ENCODE data around the gene BMPR1B.
A peak's percentile ranks its signal among the peaks of the same experiment; 100 is the strongest.

Gene BMPR1B

DNA sequence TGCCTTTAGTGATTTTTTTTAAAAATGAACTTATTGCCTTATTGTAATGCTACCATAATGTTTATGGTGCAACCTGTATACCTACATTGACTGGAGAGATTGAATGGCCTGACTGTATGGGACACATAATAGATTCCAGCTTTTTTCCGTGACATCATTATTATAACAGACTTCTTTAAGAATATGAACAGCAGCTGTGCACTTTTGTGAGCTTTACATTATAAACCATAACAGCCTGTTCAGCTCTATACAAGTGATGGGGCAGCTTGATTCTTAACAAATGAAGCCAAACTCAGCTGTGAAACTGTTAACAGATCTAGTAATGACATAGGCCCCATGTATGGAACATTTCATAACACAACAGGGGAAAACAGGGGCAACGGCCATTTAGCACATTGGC is 187.0 kb downstream of the BMPR1B start:
- Histone ChIP-seq H3K4me3 (ENCODE audit: low read depth, low read length) (no peak overlapping the region), H3K36me3 (no peaks in the 10 kb centered on the region), H3K27ac (no peak overlapping the region), H3K9me3 (ENCODE audit: severe bottlenecking) (no peaks in the 10 kb centered on the region), H3K27me3 (ENCODE audit: insufficient read depth, low read depth, severe bottlenecking) (no peaks in the 10 kb centered on the region)
- TF ChIP-seq, protein P1, sequence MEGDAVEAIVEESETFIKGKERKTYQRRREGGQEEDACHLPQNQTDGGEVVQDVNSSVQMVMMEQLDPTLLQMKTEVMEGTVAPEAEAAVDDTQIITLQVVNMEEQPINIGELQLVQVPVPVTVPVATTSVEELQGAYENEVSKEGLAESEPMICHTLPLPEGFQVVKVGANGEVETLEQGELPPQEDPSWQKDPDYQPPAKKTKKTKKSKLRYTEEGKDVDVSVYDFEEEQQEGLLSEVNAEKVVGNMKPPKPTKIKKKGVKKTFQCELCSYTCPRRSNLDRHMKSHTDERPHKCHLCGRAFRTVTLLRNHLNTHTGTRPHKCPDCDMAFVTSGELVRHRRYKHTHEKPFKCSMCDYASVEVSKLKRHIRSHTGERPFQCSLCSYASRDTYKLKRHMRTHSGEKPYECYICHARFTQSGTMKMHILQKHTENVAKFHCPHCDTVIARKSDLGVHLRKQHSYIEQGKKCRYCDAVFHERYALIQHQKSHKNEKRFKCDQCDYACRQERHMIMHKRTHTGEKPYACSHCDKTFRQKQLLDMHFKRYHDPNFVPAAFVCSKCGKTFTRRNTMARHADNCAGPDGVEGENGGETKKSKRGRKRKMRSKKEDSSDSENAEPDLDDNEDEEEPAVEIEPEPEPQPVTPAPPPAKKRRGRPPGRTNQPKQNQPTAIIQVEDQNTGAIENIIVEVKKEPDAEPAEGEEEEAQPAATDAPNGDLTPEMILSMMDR (IDR thresholded peaks at IDR 0.05; ENCODE audit: low read depth, low read length), result no peak
- DNase-seq, result no peak

DNA sequence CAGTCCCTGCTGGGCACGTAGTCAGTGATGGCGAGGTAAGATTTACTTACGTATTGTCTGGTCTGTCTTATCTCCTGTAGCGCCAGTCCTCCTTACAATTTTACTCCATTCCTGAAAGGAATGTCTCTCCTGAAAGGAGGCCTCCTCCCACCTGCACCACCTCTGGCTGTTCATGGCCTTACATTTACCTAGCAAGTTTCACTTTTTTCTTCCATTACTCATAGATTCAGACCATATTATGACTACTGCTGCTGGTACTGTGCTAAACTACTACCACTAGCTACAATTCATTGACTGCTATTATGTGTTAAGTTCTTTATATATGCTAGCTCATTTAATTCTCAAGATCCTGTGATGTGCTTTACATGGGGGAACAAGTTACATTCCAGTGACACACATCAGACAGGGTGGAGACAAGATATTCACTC is 189.9 kb downstream of the BMPR1B start:
- TF ChIP-seq, protein P1 (IDR thresholded peaks at IDR 0.05; ENCODE audit: low read depth, low read length), result no peak
- Histone ChIP-seq H3K27me3 (ENCODE audit: insufficient read depth, low read depth, severe bottlenecking) (no peaks in the 10 kb centered on the region), H3K9me3 (ENCODE audit: severe bottlenecking) (no peaks in the 10 kb centered on the region), H3K4me3 (ENCODE audit: low read depth, low read length) (no peak overlapping the region), H3K27ac (no peak overlapping the region), H3K36me3 (no peaks in the 10 kb centered on the region)
- no peak for DNase-seq

DNA sequence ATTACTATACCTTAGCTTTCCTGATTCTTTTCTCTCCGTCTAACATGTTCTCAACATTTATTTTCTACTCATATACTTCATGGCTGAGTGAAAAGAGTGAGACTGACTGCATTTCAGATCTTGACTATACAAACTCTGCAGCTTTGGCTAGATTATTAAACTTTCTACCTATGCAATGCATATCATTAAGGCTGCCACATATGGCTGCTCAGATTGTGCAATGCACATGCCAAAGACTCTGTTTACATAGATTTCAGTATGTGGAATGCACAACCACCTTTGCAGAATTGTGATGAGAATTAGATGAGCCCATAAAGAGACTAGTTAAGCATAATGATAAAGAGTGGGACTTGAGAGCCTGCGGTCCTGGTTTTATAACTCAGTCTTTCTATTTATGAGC is 196.5 kb downstream of the BMPR1B start:
- DNase-seq, result no peak
- Histone ChIP-seq H3K36me3 (no peaks in the 10 kb centered on the region), H3K27ac (no peak overlapping the region), H3K27me3 (ENCODE audit: insufficient read depth, low read depth, severe bottlenecking) (no peaks in the 10 kb centered on the region), H3K4me3 (ENCODE audit: low read depth, low read length) (no peak overlapping the region), H3K9me3 (ENCODE audit: severe bottlenecking) (no peaks in the 10 kb centered on the region)
- TF ChIP-seq, protein P1 (IDR thresholded peaks at IDR 0.05; ENCODE audit: low read depth, low read length), result no peak

DNA sequence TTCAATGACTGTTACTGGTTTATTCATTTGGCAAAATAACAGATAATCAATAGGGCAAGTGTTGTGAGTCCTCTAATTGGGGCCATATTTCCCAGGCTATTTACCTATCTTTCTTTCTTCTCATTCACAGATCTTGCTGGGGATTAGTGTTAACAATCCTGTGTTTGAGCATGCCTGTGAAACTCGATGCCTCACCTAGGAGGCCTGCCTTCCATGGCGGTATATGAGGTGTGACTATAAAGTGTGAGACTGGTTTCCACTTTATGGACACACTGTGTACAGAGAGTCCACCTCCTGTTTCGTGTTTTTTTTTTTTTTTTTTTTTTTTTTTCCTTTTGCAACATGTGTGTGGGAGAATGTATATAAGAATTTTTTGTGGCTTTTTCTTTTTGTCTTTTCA is 199.3 kb downstream of the BMPR1B start:
- TF ChIP-seq, protein P1 (IDR thresholded peaks at IDR 0.05; ENCODE audit: low read depth, low read length), result no peak
- DNase-seq, result peak; percentile 20
- Histone ChIP-seq H3K36me3 (no peaks in the 10 kb centered on the region), H3K9me3 (ENCODE audit: severe bottlenecking) (no peaks in the 10 kb centered on the region), H3K4me3 (ENCODE audit: low read depth, low read length) (no peak overlapping the region), H3K27ac (no peak overlapping the region), H3K27me3 (ENCODE audit: insufficient read depth, low read depth, severe bottlenecking) (no peaks in the 10 kb centered on the region)

DNA sequence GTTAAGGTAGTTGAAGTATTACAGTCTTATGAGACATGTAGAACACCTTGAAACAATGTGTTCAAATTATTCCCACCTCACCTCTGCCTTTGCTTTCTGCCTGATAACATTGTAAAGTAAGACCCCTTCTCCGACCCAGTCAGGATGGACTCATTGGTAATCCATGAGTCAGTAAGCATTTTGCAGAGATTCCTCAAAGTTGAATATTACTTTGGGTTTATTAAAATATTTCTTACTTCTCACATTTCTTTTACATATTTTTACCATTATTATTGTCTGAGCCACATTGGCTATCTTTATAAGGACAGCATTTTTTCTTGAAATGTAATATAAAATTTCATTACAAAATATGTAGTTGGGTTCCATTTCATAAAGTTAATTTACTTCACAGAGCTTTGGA is 201.6 kb downstream of the BMPR1B start:
- DNase-seq, result no peak
- H3K27ac ChIP-seq, result no peak overlapping the region
- H3K9me3 ChIP-seq (ENCODE audit: severe bottlenecking), result no peaks in the 10 kb centered on the region
- no peaks in the 10 kb centered on the region for H3K36me3 ChIP-seq
- TF ChIP-seq, protein P1 (IDR thresholded peaks at IDR 0.05; ENCODE audit: low read depth, low read length), result no peak
- no peak overlapping the region for H3K4me3 ChIP-seq (ENCODE audit: low read depth, low read length)
- no peaks in the 10 kb centered on the region for H3K27me3 ChIP-seq (ENCODE audit: insufficient read depth, low read depth, severe bottlenecking)

DNA sequence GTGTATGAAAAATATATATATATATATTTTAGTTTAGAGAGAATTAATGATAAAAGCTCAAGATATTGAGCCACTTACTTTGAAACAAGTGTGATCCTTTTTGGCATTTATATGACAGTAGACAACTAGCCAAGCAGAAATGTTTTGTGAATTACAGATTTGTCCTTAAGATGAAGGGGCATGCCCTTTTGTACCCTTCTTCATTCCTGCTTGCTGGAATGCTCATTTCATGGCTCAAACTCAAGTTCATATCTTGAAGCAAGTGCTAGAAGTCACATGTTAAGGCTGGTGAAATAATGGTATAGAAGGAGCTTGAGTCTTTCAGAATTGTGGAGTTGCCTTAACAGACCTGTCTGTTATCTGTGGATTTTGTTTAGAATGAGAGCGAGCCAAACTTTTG is 203.0 kb downstream of the BMPR1B start:
- Histone ChIP-seq H3K4me3 (ENCODE audit: low read depth, low read length) (no peak overlapping the region), H3K27ac (no peak overlapping the region), H3K36me3 (no peaks in the 10 kb centered on the region), H3K9me3 (ENCODE audit: severe bottlenecking) (no peaks in the 10 kb centered on the region), H3K27me3 (ENCODE audit: insufficient read depth, low read depth, severe bottlenecking) (no peaks in the 10 kb centered on the region)
- DNase-seq, result no peak
- TF ChIP-seq, protein P1 (IDR thresholded peaks at IDR 0.05; ENCODE audit: low read depth, low read length), result no peak

All from WERI-Rb-1 (cell line).